ENCODE results near the gene LEUTX. TPM values are rescaled to one million over a fixed set of nuclear protein-coding genes. Genes with fewer than 3 reads are reported as not detected.

LEUTX gene
- total and polyA plus RNA-seq, 4 donors = not detected

- H3K27me3 ChIP-seq (ENCODE audit: control insufficient read depth in 4 of 4, insufficient read depth in 4 of 4, low read length in 3 of 4) = peaks cover 0 to 3% (median 1%) of the 10 kb centered on the region in 4 donors
- 26% methylated on average over 2 of the region's 2 CpGs for WGBS
Measured at GRCh38 chr19:39796000-39796498, 17.4 kb downstream of the LEUTX start.

More at GRCh38 chr19:39796000-39796498, 17.4 kb downstream of the LEUTX start:
- no peak overlapping the region for H3K9ac ChIP-seq (ENCODE audit: low read depth in 1 of 2, low read length in 2 of 2)
- DNase-seq (ENCODE audit: low spot score) = no peak
- H3K4me3 ChIP-seq (ENCODE audit: low read depth in 1 of 3, low read length in 3 of 3) = no peak overlapping the region
- H3K9me3 ChIP-seq (ENCODE audit: control insufficient read depth in 4 of 4, low read length in 3 of 4) = no peaks in the 10 kb centered on the region
- TF ChIP-seq MAX (IDR thresholded peaks at IDR 0.05) (no peak), CTCF (IDR thresholded peaks at IDR 0.05; ENCODE audit: low read depth, low read length, missing input control) (no peak), ZBTB33 (IDR thresholded peaks at IDR 0.05) (no peak), RAD21 (IDR thresholded peaks at IDR 0.05) (no peak), FOXA2 (IDR thresholded peaks at IDR 0.05) (no peak), TAF1 (conservative IDR thresholded peaks at IDR 0.05) (no peak), HNF4G (IDR thresholded peaks at IDR 0.05) (no peak), SP1 (IDR thresholded peaks at IDR 0.05) (no peak), GABPA (IDR thresholded peaks at IDR 0.05 in 1 of 2, conservative IDR thresholded peaks at IDR 0.05 in 1 of 2) (no peak), JUND (IDR thresholded peaks at IDR 0.05) (no peak), HNF4A (conservative IDR thresholded peaks at IDR 0.05) (no peak), EGR1 (IDR thresholded peaks at IDR 0.05; ENCODE audit: low read depth in 2 of 2) (no peak), ATF3 (IDR thresholded peaks at IDR 0.05) (no peak), YY1 (IDR thresholded peaks at IDR 0.05) (no peak), REST (IDR thresholded peaks at IDR 0.05) (no peak), RXRA (IDR thresholded peaks at IDR 0.05) (no peak), FOXA1 (IDR thresholded peaks at IDR 0.05) (no peak), NR2F2 (IDR thresholded peaks at IDR 0.05) (no peak)
- H3K4me1 ChIP-seq (ENCODE audit: control insufficient read depth in 4 of 4, insufficient read depth in 4 of 4, low read length in 3 of 4) = peaks cover 0 to 4% (median 1%) of the 10 kb centered on the region in 4 donors
- no peaks in the 10 kb centered on the region for H3K36me3 ChIP-seq (ENCODE audit: control insufficient read depth in 4 of 4, insufficient read depth in 3 of 4, low read depth in 1 of 4, low read length in 3 of 4)
- no peak overlapping the region for H3K27ac ChIP-seq (ENCODE audit: low read depth in 1 of 2, low read length in 2 of 2)

Data from liver (tissue), 9 donors.